Measurements from ENCODE around the gene GAGE10.
"Not testable (repeated sequence)": the region's sequence is repeated elsewhere in the genome, so short reads cannot be mapped to it uniquely, and the experiment has no call there.

GAGE10 gene

GRCh38 chrX:49316085-49316484 is 12.6 kb downstream of the GAGE10 start:
- Histone ChIP-seq H3K27me3 (peaks cover 31% of the 10 kb centered on the region), H3K9ac (no peak overlapping the region), H3K9me3 (no peaks in the 10 kb centered on the region), H3K4me3 (no peak overlapping the region), H3K4me2 (no peak overlapping the region), H3K4me1 (no peaks in the 10 kb centered on the region), H3K27ac (no peak overlapping the region), H4K20me1 (no peaks in the 10 kb centered on the region), H3K36me3 (no peaks in the 10 kb centered on the region)
- no peak for TF ChIP-seq Cebpa-rat (IDR thresholded peaks at IDR 0.05)

GRCh38 chrX:49321737-49322136 is 18.3 kb downstream of the GAGE10 start, which contains the start of gene GAGE12J:
TSS of gene GAGE12J (plus strand) at chrX:49322037. CDS start at chrX:49323194, 1,157 bp downstream.
- H3K27ac ChIP-seq, H4K20me1 ChIP-seq, H3K27me3 ChIP-seq, H3K4me3 ChIP-seq, H3K9ac ChIP-seq, H3K9me3 ChIP-seq, H3K4me2 ChIP-seq, H3K4me1 ChIP-seq, H3K36me3 ChIP-seq: not testable (repeated sequence)

GRCh38 chrX:49322266-49322665 is 18.8 kb downstream of the GAGE10 start:
- H3K4me3 ChIP-seq, H3K4me2 ChIP-seq, H3K4me1 ChIP-seq, H3K27ac ChIP-seq, H3K9ac ChIP-seq, H3K36me3 ChIP-seq, H4K20me1 ChIP-seq, H3K9me3 ChIP-seq, H3K27me3 ChIP-seq: not testable (repeated sequence)

GRCh38 chrX:49323735-49324134 is 20.3 kb downstream of the GAGE10 start:
- not testable (repeated sequence) for H3K9ac ChIP-seq, H3K4me1 ChIP-seq, H3K27me3 ChIP-seq, H3K27ac ChIP-seq, H3K4me2 ChIP-seq, H3K4me3 ChIP-seq, H4K20me1 ChIP-seq, H3K9me3 ChIP-seq, H3K36me3 ChIP-seq

GRCh38 chrX:49330421-49330820 is 27.0 kb downstream of the GAGE10 start:
- not testable (repeated sequence) for H3K4me2 ChIP-seq, H4K20me1 ChIP-seq, H3K9me3 ChIP-seq, H3K27ac ChIP-seq, H3K4me1 ChIP-seq, H3K36me3 ChIP-seq, H3K9ac ChIP-seq, H3K4me3 ChIP-seq, H3K27me3 ChIP-seq

- H4K20me1 ChIP-seq, H3K4me3 ChIP-seq, H3K9me3 ChIP-seq, H3K4me2 ChIP-seq, H3K9ac ChIP-seq, H3K27me3 ChIP-seq, H3K36me3 ChIP-seq, H3K27ac ChIP-seq, H3K4me1 ChIP-seq: not testable (repeated sequence)
Measured at GRCh38 chrX:49331282-49331681, 27.8 kb downstream of the GAGE10 start, which contains the start of gene GAGE13. TSS of gene GAGE13 (plus strand) at chrX:49331582. CDS start at chrX:49332738, 1,156 bp downstream.

GRCh38 chrX:49331841-49332240 is 28.4 kb downstream of the GAGE10 start:
- H3K9ac ChIP-seq, H3K27ac ChIP-seq, H3K4me1 ChIP-seq, H3K9me3 ChIP-seq, H3K36me3 ChIP-seq, H4K20me1 ChIP-seq, H3K4me3 ChIP-seq, H3K27me3 ChIP-seq, H3K4me2 ChIP-seq: not testable (repeated sequence)

- not testable (repeated sequence) for H3K27ac ChIP-seq, H3K9ac ChIP-seq, H3K27me3 ChIP-seq, H3K4me1 ChIP-seq, H4K20me1 ChIP-seq, H3K4me3 ChIP-seq, H3K4me2 ChIP-seq, H3K36me3 ChIP-seq, H3K9me3 ChIP-seq
Measured at GRCh38 chrX:49341449-49341848, 38.0 kb downstream of the GAGE10 start.

- H3K36me3 ChIP-seq, H3K9ac ChIP-seq, H3K4me1 ChIP-seq, H4K20me1 ChIP-seq, H3K9me3 ChIP-seq, H3K4me2 ChIP-seq, H3K27ac ChIP-seq, H3K27me3 ChIP-seq, H3K4me3 ChIP-seq: not testable (repeated sequence)
Measured at GRCh38 chrX:49344496-49345175, 41.2 kb downstream of the GAGE10 start.

GRCh38 chrX:49345402-49345801 is 42.0 kb downstream of the GAGE10 start:
- H3K36me3 ChIP-seq, H3K4me3 ChIP-seq, H3K4me1 ChIP-seq, H3K27ac ChIP-seq, H3K9me3 ChIP-seq, H4K20me1 ChIP-seq, H3K4me2 ChIP-seq, H3K9ac ChIP-seq, H3K27me3 ChIP-seq: not testable (repeated sequence)

GRCh38 chrX:49346150-49346549 is 42.7 kb downstream of the GAGE10 start:
- not testable (repeated sequence) for H3K27me3 ChIP-seq, H3K4me2 ChIP-seq, H4K20me1 ChIP-seq, H3K9me3 ChIP-seq, H3K9ac ChIP-seq, H3K4me1 ChIP-seq, H3K4me3 ChIP-seq, H3K36me3 ChIP-seq, H3K27ac ChIP-seq

Data from BLaER1 (cell line).